Immature natural killer cell (primary cell): Measurements from ENCODE around the gene NCS1. TPM values are rescaled to one million over a fixed set of nuclear protein-coding genes. Genes with fewer than 3 reads are reported as not detected.

ENCODE experiments used
- DNase-seq, 3 donors: peaks; one replicate each; pipeline ENCODE4 v3.0.0; 2022; ENCODE audit warnings: mixed read lengths in 1 of 3
- H3K27ac Mint-ChIP-seq, 6 donors: one replicate each; pipeline ENCODE4 v1.8.0; 2020; ENCODE audit warnings: mixed read lengths in 6 of 6, mild to moderate bottlenecking in 5 of 6, inconsistent platforms in 4 of 6, moderate library complexity in 3 of 6
- H3K27me3 Mint-ChIP-seq, 3 donors: one replicate each; pipeline ENCODE4 v1.8.0; 2020 to 2021; ENCODE audit warnings: low read depth in 3 of 3, mild to moderate bottlenecking in 3 of 3, mixed read lengths in 3 of 3, moderate library complexity in 3 of 3, inconsistent platforms in 1 of 3
- H3K36me3 Mint-ChIP-seq, 3 donors: one replicate each; pipeline ENCODE4 v1.8.0; 2020; ENCODE audit warnings: mixed read lengths in 3 of 3, inconsistent platforms in 2 of 3, mild to moderate bottlenecking in 2 of 3
- H3K4me1 Mint-ChIP-seq, 2 donors: one replicate each; pipeline ENCODE4 v1.8.0; 2020; ENCODE audit warnings: inconsistent platforms in 2 of 2, mild to moderate bottlenecking in 2 of 2, mixed read lengths in 2 of 2, moderate library complexity in 1 of 2
- H3K4me3 Mint-ChIP-seq, 5 donors: one replicate each; pipeline ENCODE4 v1.8.0; 2020; ENCODE audit warnings: mild to moderate bottlenecking in 5 of 5, mixed read lengths in 5 of 5, inconsistent platforms in 3 of 5, moderate library complexity in 3 of 5
- H3K9me3 Mint-ChIP-seq, 6 donors: one replicate each; pipeline ENCODE4 v1.8.0; 2020; ENCODE audit warnings: mild to moderate bottlenecking in 6 of 6, mixed read lengths in 6 of 6, inconsistent platforms in 4 of 6, moderate library complexity in 3 of 6
- polyA plus RNA-seq, 3 donors: library from polyadenylated mRNA; unstranded; fragments of 300-500 nt; fragmentation: Illumina TruSeq; gene quantifications; one replicate each; pipeline ENCODE4 v1.2.3, GENCODE V29; 2021

NCS1 gene
- polyA plus RNA-seq, 3 donors from 2014 or later: 0.26 to 0.30 TPM; not detected in 1

- DNase-seq: no peak
- Mint-ChIP-seq H3K4me3 (no peak overlapping the region), H3K27me3 (peaks cover 0 to 4% (median 2%) of the 10 kb centered on the region in 3 donors), H3K4me1 (no peaks in the 10 kb centered on the region), H3K9me3 (no peaks in the 10 kb centered on the region), H3K36me3 (no peaks in the 10 kb centered on the region), H3K27ac (no peak overlapping the region)
Observed at GRCh38 chr9:130186051-130186450, 13.8 kb downstream of the NCS1 start.

- Mint-ChIP-seq H3K9me3 (no peaks in the 10 kb centered on the region), H3K4me1 (no peaks in the 10 kb centered on the region), H3K27ac (no peak overlapping the region), H3K4me3 (no peak overlapping the region), H3K36me3 (no peaks in the 10 kb centered on the region), H3K27me3 (peaks cover 0 to 4% (median 2%) of the 10 kb centered on the region in 3 donors)
- no peak for DNase-seq
Observed at GRCh38 chr9:130186839-130187522, 14.8 kb downstream of the NCS1 start.

GRCh38 chr9:130187523-130187846 lies 15.3 kb downstream of the NCS1 start:
- no peak overlapping the region for H3K4me3 Mint-ChIP-seq
- DNase-seq: no peak
- no peaks in the 10 kb centered on the region for H3K9me3 Mint-ChIP-seq
- H3K27ac Mint-ChIP-seq: no peak overlapping the region
- H3K4me1 Mint-ChIP-seq: no peaks in the 10 kb centered on the region
- no peaks in the 10 kb centered on the region for H3K36me3 Mint-ChIP-seq
- peaks cover 0 to 4% (median 2%) of the 10 kb centered on the region in 3 donors for H3K27me3 Mint-ChIP-seq

DNA sequence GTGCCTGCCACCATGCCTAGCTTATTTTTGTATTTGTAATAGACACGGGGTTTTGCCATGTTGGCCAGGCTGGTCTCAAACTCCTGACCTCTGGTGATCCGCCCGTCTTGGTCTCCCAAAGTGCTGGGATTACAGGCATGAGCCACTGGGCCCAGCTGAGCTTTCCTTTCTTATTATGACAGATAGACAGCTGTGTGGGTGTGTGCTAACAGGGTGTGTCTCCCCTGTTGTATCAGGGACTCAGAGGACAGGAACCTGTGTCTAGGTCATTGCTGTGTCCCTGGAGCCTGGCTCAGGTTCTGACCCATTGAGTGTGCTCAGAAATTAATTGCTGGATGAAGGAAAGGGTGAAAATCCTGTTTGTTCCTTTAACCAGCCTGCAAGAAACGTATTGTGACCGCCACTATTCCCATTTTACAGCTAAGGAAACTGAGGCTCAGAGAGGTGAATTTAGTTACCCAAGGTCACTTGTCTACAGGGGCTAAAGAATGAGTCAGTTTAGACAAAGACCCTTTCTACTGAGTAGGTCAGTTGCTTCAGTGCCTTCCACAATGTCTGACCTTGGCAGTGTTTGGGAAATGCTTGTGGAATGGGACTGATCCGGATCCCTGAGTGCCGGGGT lies 16.8 kb downstream of the NCS1 start:
- Mint-ChIP-seq H3K27ac (no peak overlapping the region), H3K9me3 (no peaks in the 10 kb centered on the region), H3K4me3 (no peak overlapping the region), H3K4me1 (peaks cover 0 to 1% of the 10 kb centered on the region in 2 donors), H3K27me3 (peaks cover 0 to 5% (median 2%) of the 10 kb centered on the region in 3 donors), H3K36me3 (no peaks in the 10 kb centered on the region)
- DNase-seq: no peak

GRCh38 chr9:130189840-130190239 lies 17.6 kb downstream of the NCS1 start:
- Mint-ChIP-seq H3K4me1 (peaks cover 0 to 5% of the 10 kb centered on the region in 2 donors), H3K36me3 (no peaks in the 10 kb centered on the region), H3K4me3 (no peak overlapping the region), H3K27me3 (peaks cover 0 to 6% (median 2%) of the 10 kb centered on the region in 3 donors), H3K9me3 (no peaks in the 10 kb centered on the region), H3K27ac (peak overlapping the region in 1 of 6 donors; percentile 55)
- DNase-seq: no peak

DNA sequence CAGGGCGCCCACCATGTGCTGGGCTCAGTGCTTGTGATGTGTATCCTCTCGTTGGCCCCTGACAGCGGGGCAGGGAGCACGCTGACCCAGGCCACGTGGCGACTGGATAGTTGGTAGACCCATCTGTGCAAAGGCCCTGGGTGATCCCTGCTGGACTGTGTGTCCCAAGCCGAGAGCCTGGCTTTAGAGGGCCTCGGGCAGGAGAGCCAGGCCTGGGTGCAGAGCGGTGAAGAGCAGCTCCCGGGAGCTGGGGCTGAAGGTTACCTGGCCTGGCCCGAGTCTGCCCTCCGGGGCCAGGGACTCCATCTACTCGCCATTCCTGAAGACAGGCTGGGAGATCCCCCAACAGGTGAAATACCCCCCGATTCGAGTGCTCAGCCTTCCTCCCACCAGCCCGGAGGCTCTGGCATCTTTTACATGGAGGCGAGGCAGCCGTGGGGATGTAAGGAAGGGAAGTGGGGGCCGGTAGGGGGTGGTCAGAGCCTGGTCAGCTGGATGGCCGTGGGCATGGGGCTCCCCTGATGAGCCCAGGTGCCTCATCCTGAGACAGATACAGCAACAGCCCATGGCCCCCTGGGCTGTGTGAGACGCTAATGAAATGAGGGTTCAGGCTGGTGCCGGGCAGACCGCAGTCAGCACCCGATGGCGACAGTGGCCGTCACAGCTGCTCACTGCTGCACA lies 19.0 kb downstream of the NCS1 start:
- Mint-ChIP-seq H3K36me3 (no peaks in the 10 kb centered on the region), H3K27me3 (peaks cover 2 to 3% (median 2%) of the 10 kb centered on the region in 3 donors), H3K27ac (no peak overlapping the region), H3K9me3 (no peaks in the 10 kb centered on the region), H3K4me3 (no peak overlapping the region), H3K4me1 (peaks cover 0 to 5% of the 10 kb centered on the region in 2 donors)
- no peak for DNase-seq

- no peak for DNase-seq
- no peaks in the 10 kb centered on the region for H3K9me3 Mint-ChIP-seq
- peaks cover 0 to 5% of the 10 kb centered on the region in 2 donors for H3K4me1 Mint-ChIP-seq
- no peaks in the 10 kb centered on the region for H3K36me3 Mint-ChIP-seq
- no peak overlapping the region for H3K4me3 Mint-ChIP-seq
- H3K27ac Mint-ChIP-seq: no peak overlapping the region
- peaks cover 2 to 4% (median 2%) of the 10 kb centered on the region in 3 donors for H3K27me3 Mint-ChIP-seq
Observed at GRCh38 chr9:130191749-130192120, 19.5 kb downstream of the NCS1 start.

- Mint-ChIP-seq H3K27me3 (peaks cover 2 to 4% (median 2%) of the 10 kb centered on the region in 3 donors), H3K4me1 (peaks cover 0 to 5% of the 10 kb centered on the region in 2 donors), H3K9me3 (no peaks in the 10 kb centered on the region), H3K36me3 (no peaks in the 10 kb centered on the region), H3K4me3 (no peak overlapping the region), H3K27ac (no peak overlapping the region)
- no peak for DNase-seq
Observed at GRCh38 chr9:130192382-130192999, 20.3 kb downstream of the NCS1 start.

DNA sequence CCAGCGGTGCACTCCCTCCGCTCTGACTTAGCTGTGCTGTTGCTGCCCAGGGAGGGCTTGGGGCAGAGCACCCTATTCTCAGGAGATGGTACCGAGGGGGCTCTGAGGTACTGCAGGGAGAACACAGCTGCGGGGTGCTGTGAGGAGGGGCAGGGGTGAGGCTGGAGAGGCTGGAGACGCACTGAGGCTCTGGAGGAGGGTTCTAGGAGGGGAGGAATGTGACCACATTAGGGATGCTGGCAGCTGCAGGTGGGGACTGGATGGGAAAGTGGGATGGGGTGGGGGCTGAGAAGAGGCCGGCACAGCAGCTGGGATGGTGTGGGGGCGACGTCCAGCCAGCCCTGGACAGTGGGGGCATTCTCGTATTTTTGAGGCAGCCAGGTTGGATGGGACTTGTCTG lies 20.9 kb downstream of the NCS1 start:
- peaks cover 0 to 5% of the 10 kb centered on the region in 2 donors for H3K4me1 Mint-ChIP-seq
- peaks cover 2 to 4% (median 2%) of the 10 kb centered on the region in 3 donors for H3K27me3 Mint-ChIP-seq
- H3K36me3 Mint-ChIP-seq: no peaks in the 10 kb centered on the region
- H3K9me3 Mint-ChIP-seq: no peaks in the 10 kb centered on the region
- no peak overlapping the region for H3K27ac Mint-ChIP-seq
- DNase-seq: no peak
- no peak overlapping the region for H3K4me3 Mint-ChIP-seq

DNA sequence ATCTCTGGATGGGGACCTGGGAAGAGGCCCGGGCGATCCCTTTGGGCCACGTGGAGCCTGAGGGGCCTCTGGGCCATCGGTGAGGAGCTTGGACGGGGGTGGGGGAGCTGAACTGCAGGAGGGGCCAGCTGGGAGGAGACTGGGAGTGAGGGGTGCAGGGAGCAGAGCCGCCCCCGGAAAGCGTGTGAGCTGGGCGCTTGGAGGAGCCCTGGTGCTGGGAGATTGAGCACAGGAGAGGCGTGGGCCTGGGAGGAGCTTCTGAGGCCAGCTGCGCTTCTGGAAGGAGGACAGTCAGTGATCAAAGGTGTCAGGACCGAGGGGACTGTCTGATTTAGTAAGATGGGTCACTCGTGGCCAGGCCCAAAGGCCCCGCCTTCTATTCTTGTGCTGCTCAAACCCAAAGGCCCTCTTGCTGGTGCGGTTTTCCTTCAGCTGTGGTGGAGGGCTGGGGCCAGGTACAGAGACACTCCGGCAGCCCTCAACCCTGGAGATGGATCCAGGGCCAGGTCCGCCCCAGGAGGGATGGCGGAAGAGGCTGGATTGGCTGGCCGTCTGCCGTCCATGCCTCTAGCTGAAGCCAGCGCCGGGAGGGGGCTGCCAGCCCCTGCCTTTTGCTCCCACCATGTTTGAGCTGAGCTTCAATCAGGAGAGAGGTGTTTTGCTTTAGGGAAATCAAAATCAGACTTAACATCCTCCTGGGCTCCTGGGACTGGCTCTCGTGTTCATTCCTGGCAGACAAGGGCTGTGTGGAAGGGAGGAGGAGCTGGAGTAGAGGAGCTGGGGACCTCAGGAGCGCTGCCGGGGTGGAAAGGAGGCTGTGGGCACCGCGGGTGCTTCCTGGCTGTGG lies 21.6 kb downstream of the NCS1 start:
- Mint-ChIP-seq H3K4me3 (no peak overlapping the region), H3K27me3 (peaks cover 2 to 4% (median 2%) of the 10 kb centered on the region in 3 donors), H3K9me3 (no peaks in the 10 kb centered on the region), H3K36me3 (no peaks in the 10 kb centered on the region), H3K4me1 (peaks cover 0 to 5% of the 10 kb centered on the region in 2 donors), H3K27ac (no peak overlapping the region)
- DNase-seq: no peak

DNA sequence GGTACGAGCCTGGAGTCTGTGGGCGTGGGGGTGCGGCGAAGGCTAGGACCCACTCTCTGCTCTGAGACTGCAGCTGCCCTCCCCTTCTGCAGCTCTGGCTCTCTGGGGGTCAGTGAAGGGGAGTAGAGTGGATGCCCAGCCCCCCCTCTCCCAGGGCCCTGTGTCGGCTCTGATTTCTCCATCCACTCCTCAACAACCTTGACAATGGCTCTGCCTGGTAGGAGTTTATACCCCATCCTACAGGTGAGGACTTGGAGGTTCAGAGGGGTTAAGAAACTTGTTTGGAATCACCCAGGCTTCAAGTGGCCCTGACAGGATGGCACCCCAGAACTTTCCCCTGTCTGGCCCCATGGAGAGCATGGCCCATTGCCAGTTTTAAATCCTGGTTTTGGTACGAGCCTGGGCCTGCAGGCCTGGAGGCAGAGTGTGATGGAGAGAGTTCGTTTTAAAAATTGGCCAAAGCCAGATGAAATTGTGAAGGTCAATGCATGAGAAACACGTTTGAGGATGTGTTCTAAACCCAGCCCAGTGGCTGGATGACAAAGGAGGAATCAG lies 22.3 kb downstream of the NCS1 start:
- no peak for DNase-seq
- peaks cover 0 to 5% of the 10 kb centered on the region in 2 donors for H3K4me1 Mint-ChIP-seq
- no peaks in the 10 kb centered on the region for H3K36me3 Mint-ChIP-seq
- H3K27ac Mint-ChIP-seq: no peak overlapping the region
- H3K9me3 Mint-ChIP-seq: no peaks in the 10 kb centered on the region
- no peak overlapping the region for H3K4me3 Mint-ChIP-seq
- peaks cover 2 to 4% (median 3%) of the 10 kb centered on the region in 3 donors for H3K27me3 Mint-ChIP-seq

DNA sequence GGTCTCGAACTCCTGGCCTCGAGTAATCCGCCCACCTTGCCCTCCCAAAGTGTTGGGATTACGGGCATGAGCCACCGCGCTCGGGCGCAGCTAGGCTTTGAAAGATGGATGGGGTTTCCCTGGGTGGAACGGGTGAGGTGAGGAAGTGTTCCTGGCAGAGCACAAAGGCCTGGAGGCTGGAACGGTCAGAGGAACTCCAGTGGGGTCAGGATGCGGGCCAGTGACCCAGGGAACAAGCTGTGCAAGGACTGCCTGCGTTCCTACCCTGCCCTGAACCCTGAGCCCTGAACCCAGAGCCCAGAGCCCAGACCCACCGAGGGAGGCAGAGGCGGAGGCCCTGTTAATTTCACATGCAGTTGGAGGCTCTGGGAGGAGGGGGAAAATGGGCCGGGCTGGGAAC lies 23.4 kb downstream of the NCS1 start:
- H3K4me1 Mint-ChIP-seq: peaks cover 0 to 5% of the 10 kb centered on the region in 2 donors
- no peaks in the 10 kb centered on the region for H3K9me3 Mint-ChIP-seq
- DNase-seq: no peak
- H3K27me3 Mint-ChIP-seq: peaks cover 0 to 4% (median 4%) of the 10 kb centered on the region in 3 donors
- H3K4me3 Mint-ChIP-seq: no peak overlapping the region
- no peaks in the 10 kb centered on the region for H3K36me3 Mint-ChIP-seq
- H3K27ac Mint-ChIP-seq: no peak overlapping the region

DNA sequence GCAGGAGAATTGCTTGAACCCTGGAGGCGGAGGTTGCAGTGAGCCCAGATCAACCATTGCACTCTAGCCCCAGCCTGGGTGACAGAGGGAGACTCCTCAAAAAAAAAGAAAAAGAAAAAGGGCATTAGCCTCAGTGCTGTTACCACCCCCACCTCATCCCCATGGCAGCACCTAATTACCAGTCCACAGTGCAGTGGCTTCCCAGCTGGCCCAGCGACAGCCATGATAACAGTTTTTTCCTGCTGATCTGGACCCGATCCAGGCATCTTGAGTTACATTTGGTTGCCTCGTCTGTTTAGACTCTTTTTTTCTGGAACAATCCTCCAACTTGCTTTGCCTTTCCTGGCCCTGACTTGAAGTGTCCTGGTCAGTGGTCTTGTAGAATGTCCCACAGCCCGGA lies 24.4 kb downstream of the NCS1 start:
- no peak for DNase-seq
- peaks cover 0 to 1% (median 0%) of the 10 kb centered on the region in 6 donors for H3K9me3 Mint-ChIP-seq
- H3K4me1 Mint-ChIP-seq: peaks cover 0 to 5% of the 10 kb centered on the region in 2 donors
- peaks cover 0 to 4% (median 4%) of the 10 kb centered on the region in 3 donors for H3K27me3 Mint-ChIP-seq
- no peak overlapping the region for H3K4me3 Mint-ChIP-seq
- H3K27ac Mint-ChIP-seq: no peak overlapping the region
- H3K36me3 Mint-ChIP-seq: no peaks in the 10 kb centered on the region
